DMS79 treated with DMSO at 0.1 percent for 48 hours (cell line): ENCODE measurements around the gene HELZ2.
"Not testable (repeated sequence)": the region's sequence is repeated elsewhere in the genome, so short reads cannot be mapped to it uniquely, and the experiment has no call there.

Experiments used
- DNase-seq: peaks from one replicate; lab custom pipeline; 2025; lab: John Stamatoyannopoulos, UW

The HELZ2 gene

DNA sequence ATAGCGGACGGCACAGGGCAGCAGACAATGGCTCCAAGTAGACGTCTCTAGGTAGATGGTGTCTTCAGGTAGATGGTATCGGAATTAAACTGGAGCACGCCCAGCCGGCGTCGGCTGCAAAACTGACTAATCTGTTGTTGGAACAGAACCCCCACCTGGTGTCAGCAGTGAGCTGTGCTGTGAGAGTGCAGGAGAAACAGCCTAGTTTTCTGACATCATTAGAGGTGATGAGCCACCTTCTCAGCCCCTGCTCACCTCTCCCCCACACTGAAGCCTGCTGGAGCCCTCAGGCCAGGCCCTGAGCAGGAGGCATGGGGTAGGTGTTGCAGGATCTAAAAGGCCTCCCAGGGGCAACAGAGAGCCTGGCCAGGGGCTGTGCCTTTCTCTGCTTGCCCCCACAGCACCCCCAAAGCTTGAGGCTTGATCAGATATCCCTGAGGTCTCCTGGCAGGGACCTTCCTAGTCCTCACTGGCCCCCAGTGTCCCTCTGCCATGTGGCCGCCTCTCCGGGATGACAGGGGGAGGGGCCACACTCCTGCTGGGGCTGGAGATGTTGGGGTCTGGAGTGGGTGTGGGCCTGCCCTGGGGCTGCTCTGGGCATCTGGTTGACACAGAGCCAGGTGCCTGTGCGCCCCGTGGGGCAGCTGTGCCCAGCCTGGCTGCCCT is 6.9 kb upstream of the HELZ2 start:
- peak; percentile 6 for DNase-seq

DNA sequence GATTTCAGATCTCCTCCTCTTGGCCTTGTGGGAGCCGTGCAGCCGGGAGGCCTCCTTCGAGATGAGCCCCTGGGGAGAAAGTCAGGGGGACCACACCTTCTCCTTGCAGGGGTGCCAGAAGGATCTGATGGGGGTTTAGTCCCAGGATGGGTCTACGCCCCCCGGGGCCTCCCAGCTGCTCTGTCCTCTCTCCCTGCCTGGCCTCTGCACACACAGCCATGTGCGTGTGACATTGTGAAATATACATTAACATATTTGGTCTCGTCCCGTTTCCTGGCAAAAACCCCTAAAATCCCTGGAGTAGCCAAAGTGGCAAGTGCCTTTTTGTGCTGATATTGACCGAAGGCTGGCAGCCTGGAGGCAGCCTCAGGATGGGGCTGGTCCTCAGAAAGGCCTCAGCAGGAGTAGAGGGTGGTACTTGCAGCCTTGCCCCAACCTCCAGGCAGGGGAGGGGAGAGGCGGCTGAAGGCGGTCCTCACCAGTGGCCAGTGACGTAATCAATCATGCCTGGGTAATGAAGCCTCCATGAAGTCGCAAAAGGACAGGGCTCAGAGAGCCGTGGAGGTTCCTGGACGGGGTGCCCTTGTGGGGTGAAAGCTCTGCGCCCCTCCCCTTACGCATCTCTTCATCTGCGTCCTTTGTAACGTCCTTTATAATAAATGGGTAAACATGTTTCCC is 5.1 kb upstream of the HELZ2 start:
- DNase-seq: no peak

DNA sequence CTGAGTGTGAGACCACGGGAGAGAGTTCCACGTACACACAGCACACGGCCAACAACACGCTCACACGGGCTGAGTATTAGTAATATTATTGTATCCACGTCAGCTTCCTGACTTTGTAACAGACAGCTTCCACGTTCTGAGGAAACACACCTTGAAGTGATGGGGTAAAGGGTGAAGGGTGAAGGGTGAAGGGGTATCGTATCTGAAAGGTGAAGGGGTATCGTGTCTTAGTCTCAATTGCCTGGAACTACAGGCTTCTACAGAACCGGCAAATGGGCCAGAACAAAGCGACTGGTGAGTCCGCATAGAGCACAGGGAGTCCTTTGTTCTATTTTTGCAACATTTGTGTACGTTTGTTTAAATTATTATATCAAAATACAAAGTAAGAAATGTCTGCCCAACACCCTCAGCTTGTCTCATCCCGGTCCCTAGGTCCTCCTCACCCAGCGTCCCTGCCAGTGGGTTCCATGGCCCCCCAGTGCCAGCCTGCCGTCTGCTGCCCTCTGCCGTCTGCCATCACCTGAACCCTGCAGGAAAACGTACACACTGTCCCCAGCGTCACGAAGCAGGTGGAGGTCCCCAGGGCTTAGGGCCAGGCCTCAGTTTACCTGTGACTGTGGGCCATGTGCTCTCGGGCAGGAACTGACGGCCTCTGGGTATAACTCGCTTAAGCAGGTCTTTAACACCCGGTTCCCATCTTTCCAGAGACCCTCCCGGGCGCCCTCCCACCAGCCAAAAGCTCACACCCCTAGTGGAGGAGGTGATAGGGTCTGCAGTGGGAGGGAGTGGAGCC is 4.4 kb upstream of the HELZ2 start:
- no peak for DNase-seq

DNA sequence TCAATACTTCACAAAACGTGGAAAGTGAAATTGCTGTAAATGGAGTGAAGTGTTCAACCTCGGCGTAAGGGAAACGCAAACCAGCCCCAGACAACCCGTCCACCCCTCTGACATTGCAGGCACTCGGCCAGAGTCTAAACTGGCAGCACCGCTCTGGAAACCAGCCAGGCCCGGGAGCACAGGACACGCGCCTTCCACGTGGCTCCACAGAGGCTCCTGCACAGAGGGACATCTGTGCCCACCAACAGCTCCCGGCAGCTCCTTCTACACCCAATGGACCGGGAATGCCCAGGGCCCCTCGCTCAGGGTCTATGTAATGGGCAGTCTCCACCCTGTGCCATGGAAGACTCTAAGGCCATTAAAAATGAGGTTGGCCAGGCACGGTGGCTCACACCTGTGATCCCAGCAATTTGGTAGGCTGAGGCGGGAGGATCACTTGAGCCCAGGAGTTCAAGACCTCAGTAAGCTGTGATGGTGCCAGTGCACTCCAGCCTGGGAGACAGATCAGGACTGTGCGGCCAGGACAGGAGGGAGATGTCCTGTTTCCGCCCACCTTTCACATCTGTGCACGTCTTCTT is 3.4 kb upstream of the HELZ2 start:
- DNase-seq: peak; percentile 49

DNA sequence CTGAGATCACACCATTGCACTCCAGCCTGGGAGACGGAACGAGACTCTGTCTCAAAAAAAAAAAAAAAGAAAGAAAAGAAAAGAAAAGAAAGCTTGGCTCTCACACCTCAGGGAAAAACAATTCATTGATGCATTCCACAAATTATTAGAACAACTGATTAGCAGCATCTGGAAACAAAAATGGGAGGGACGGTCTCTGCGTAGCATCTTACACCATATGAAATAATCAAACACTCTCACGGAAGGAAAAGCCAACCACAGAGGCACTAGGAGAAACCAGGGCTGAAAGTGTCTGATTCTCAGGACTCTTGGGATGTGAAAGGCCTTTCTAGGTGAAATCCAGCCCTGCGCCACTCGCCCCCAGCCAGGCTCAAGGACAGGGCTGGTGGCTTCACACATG is 2.3 kb upstream of the HELZ2 start:
- DNase-seq: no peak

DNA sequence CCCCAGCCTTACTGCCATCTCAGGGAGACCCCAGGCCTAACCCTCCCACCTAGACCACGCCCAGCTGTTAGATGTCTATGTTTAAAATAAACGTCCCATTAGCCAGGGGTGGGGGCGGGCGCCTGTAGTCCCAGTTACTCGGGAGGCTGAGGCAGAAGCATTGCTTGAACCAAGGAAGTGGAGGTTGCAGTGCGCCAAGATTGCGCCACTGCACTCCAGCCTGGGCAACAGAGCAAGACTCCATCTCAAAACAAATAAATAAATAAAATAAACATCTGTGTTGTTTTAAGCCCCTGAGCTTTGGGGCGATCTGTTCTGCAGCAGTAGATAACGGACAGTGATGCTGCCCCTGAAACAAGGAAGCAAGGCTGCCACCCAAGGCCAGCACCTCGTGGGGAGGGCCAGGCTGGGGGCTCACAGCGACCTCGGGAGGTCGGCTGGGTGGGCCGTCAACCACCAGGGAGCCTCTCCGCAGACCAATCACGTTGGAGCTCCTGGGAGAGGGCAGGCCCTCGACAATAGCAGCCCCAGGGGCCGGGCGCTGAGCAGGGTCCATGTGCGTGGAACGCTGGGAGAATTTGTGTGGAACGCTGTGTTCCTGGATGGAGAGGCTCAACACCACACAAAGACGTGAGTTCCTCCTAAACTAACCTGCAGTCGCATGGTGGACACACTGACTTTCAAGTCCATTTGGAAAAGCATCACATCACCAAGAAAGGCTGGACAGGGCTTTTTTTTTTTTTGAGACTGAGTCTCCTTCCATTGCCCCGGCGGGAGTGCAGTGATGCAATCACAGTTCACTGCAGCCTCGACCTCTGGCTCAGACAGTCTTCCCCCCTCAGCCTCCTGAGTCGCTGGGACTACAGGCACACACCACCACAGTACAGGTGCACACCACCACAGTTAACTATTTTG is 1.0 kb upstream of the HELZ2 start:
- DNase-seq: no peak

DNA sequence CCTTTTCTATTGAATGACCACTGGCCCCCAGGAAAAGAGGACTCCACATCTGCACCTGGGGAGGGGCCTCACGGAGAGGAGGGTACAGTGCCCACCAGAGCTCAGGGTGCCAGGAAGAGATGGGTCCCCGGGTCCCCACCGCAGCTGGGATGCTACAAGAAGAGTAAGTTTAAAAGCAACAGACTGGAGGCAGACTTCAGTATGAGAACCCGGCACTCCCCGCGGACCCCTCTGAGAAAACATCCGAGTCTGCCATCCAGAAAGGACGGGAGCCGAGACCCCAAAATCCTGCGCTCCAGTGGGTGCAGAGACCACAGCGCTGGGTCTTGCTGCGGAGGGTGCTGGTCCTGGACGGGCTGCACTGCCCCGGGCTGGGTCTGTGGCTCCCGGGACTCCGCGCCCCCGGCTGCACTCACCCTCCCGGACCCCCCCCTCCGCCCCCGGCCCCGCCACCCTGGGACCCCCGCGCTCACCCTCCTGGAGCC is 350 bp downstream of the HELZ2 start:
- no peak for DNase-seq

DNA sequence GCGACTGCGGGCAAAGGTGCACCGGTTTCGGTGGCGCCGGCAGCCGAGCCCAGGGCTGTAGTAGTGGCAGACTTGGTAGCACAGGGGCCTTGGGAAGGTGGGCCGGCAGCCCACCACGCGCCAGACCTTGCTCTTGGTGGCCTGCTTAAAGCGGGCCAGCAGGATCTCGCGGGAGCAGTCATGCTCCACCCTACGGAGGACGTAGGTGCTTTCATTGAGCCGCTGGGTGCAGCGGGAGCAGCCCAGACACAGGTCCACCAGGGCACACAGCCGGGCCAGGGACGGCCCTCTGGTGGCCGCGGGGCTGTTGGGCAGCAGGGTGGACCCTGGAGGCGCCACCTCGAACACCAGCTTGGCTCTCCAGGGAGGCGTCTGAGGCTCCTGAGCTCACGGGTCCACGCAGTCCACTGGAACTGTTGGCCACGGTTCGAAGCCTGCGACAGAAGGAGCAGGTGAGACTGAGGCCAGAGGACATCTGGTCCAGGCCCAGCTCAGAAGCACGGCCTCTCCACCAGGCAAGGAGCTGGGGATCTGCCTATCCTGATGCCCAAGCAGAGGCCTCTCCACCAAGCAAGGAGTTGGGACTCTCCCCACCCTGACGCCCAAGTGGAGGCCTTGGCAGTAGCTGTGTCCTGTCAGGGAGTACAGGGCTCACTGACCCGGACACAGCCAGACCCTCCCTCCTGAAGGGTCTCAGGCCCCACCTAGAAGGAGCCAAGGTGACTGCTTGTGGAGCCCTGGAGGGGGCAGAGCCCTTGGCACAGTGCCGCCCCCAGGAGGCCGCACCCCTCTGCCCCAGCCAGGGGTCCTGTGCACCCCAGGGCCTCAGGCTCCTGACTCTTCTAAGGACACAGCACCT is 1.0 kb downstream of the HELZ2 start:
- DNase-seq: no peak

DNA sequence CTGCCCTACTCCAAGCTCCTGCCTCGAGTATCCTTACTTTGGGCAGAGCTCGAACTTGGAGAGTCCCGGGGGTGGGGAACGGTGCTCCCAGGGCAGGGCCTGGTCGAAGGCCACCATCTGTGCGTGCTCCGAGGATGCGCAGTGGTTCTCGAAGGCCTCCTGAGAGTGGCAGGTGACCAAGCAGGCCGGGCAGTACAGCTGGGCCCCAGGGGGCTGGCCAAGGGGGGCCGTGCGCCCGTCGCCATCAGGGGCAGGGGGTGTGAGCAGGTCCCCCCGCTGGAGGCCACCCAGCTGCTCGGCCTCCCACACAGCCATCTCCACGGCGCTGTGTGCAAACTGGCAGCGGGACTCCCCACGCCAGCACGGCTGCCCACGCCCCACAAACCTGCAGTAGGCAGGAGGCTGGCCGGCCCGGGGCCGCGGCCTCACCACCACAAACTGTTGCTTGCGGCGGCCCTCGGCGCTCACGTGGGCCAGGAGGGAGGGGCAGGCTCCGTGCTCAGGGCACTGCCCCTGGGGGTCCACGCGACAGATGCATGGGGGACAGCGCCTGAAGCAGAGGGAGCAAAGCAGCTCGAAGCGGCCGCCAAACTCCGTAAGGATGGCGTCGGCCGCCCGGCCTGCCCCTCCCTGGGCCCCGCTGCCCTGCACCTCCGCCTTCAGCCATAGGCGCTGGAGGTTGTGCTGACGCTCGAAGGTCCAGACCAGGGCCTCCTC is 1.8 kb downstream of the HELZ2 start:
- DNase-seq: no peak

DNA sequence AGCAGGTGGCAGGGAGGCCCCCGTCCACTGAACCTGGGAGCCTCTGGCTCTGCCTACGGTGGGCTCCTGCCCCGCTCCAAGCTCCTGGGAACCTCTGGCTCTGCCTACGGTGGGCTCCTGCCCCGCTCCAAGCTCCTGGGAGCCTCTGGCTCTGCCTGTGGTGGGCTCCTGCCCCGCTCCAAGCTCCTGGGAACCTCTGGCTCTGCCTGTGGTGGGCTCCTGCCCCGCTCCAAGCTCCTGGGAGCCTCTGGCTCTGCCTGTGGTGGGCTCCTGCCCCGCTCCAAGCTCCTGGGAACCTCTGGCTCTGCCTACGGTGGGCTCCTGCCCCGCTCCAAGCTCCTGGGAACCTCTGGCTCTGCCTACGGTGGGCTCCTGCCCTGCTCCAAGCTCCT is 3.0 kb downstream of the HELZ2 start:
- not testable (repeated sequence) for DNase-seq

DNA sequence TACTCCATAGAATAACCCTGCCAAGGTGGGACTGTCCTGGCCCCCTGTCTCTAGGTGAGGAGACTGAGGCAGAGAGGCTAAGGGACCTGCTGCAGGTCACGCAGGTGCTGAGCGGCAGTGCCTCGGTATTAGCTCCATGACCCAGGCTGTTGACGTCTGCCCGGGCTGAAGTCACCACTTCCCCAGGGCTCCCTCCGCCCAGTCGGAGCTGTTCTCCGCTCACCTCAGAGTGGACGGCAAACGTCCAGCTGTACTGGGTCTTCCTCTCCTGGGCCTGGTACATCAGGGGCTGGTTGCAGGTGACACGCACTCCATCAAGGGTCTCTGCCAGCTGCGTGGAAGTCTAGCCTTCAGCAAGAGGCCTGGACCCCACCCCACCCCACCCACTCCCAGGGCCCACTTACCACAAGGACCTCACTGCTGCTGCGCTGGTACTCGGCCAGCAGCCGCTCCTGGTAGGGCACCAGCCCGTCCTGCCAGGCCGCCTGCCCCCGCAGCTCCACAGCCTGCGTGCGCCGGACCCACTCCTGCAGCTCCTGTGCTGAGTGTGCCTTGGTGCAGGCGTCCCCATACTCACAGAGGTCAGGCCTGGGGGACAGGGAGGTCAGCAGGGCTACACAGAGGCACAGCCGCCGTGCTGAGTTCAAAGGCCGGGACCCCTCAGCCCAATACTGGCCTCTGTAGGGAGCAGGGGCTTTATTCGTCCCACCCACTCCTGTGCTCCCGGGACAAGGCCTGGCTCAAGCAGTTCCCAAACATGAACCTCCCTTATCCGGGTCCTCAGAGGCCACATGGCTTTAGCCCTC is 3.6 kb downstream of the HELZ2 start:
- no peak for DNase-seq

DNA sequence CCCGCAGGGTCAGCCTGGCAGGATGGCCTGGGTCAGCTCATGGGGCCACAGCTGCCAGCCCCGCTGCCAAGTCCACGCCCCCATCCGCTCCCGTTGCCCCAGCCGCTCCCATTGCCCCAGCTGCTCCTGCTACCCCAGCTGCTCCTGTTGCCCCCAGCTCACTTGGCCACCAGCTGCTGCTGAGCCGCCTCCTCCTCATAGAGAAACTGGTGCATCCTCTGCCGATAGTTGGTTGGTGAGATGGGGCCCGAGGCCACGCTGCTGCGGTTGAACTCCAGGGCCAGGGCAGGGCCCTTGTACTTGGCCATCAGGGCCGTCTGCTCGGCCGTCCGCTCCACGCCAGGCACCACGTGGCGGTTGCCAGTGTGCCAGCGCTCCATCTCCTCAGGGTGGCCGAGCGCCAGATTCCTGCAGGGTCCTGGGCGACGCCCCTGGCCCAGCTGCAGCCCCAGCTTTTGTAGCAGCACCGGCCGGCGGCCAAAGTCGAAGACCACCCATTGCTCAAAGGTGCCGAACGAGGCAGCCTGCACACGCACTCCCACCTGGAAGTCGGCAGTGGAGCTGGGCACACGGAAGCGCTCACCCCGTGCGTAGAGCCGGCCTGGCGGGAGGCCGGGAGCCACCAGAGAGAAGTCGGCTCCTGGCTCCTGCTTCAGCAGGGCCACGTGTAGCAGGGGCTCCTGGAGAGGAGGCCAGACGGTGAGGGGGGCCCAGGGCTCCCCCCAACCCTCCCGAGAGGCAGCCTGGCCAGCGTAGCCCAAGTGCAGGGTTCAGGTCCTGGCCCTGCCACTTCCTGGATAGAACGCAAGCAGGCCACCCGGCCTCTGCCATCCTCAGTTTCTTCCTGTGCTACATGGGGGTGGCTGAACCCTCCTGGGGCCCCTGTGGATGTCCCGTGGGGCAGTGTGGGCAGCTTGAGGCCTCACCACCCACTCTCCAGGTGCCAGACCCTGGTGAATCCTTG is 4.8 kb downstream of the HELZ2 start:
- DNase-seq: peak; percentile 24

DNA sequence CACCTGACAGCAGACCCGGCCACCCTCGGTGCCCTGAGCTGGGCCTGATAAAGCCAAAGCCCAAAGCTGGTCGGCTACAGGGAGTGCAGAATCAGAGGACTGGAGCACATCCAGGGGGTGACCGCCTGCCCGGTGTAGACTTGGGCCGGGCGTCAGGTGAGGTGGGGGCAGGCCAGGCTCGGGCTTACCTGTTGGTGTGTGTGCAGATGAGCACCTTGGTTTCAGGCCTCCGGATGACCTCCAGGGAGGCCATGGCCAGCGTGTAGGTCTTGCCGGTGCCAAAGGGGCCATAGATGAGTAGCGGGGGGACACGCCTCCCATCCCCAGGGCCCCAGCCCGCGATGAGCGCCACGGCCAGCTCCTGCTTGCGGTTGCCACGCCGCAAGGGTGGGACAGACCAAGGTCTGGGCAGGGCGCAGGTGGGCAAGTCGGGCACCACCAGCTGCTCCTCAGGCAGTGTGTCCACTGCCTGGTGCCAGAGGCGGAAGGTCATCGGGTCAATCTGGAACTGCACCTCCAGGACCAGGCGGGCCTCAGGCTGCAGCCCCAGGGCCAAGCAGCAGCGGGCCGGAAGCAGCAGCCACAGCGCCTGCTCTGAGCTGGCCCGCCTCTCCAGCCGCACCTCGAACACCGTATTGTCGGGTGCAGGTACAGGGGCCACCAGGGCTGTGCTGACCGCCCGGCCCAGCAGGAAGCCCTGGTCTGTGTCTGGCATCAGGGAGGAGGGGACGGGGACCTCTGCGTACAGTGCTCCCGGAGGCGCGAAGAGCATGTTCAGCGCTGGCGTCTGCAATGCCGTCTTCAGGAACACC is 5.7 kb downstream of the HELZ2 start:
- no peak for DNase-seq

DNA sequence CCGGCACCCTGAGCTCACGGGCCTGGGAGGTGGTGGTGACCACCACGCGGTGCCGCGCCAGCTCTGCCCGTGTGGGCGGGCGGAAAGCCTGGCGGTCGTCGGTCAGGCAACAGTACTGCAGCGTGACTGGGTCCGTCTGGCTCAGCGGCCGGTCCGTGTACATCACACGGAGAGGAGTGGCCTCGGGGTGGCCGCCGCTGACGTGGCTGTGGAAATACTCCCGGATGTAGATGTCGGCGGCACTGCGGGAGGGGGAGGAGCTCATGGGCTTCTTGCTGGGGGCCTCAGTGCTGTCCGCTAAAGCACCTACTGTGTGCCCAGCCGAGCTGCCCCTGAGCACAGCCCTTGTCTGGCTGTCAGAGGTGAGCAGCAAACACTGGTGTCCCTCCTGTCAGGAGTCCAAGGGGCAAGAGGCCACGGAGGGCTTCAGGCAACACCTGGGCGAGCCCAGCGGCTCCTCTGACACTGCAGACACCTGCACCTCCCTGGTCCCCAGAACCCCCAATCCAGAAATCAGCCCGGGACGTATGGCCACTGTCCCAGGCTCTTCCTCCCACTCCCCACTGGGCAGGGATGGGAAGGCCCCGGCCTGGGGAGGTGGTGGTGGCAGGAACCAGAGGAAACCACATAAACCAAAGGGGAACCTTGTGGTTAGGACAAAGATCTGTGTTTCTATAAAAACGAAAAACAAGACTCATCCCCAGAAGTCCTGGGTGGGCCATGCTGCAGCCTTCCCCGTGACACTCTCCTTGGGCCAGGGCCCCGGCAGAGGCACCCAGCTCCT is 6.5 kb downstream of the HELZ2 start:
- no peak for DNase-seq

DNA sequence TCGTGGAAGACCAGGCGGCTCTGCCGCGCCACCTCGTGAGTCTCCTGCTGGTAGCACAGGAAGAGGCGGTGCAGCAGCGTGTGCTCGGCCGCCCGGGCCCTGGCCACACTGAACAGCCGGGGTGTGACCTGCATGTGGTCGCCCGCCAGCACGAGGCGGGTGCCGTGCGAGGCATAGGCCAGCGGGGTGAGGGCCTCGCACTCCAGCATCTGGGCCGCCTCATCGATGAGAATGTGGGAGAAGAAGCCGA is 7.0 kb downstream of the HELZ2 start:
- no peak for DNase-seq

DNA sequence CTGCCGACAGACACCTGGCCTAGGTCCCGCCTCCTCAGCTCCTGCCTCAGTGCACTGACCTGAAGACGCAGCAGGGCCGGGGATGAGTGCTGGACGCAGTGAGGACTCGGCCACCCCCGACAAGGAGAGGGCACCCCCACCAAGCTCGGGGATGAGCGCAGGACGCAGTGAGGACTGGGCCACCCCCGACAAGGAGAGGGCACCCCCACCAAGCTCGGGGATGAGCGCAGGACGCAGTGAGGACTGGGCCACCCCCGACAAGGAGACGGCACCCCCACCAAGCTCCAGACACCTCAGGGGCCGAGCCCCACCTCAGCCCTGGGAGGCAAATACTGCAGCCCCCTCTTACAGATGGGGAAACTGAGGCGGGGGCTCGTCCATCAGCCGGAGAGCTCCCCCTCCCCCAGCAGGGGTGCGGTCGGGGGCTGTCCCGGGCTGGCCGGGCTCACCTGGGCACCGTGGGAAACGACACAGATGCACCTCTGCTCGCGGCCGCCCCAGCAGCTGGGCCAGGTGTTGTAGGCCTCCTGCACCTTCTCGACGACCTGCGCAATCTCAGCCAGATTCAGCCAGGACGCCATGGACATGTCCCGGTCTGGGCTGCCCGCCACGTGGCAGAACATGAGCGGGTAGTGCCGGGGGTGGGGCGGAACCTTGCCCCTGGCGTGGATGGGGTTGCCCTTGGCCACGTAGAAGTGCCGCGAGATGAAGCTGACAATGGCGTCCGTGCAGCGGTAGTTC is 7.5 kb downstream of the HELZ2 start:
- DNase-seq: no peak
